ENCODE measurements around the gene BAX.

GRCh38 chr19:48943081-48943480, 11.6 kb upstream of the BAX start:
- TF ChIP-seq EP300 (IDR thresholded peaks at IDR 0.05) (no peak), CTCF (IDR thresholded peaks at IDR 0.05) (no peak), POLR2AphosphoS5 (IDR thresholded peaks at IDR 0.05) (no peak), POLR2A (IDR thresholded peaks at IDR 0.05) (no peak)
